Measurements from ENCODE around the gene ZFP92.
"Not testable (repeated sequence)": the region's sequence is repeated elsewhere in the genome, so short reads cannot be mapped to it uniquely, and the experiment has no call there.

Gene ZFP92

GRCh38 chrX:153411255-153411987 lies at the start of gene ZFP92:
ZFP92 (plus strand) TSS chrX:153411472; CDS start chrX:153418323, 6,851 bp downstream.
- no peak for DNase-seq

- no peak for DNase-seq
These were observed 49.4 kb upstream of the ZFP92 start for GRCh38 chrX:153361781-153362397.

GRCh38 chrX:153365670-153366069 lies 45.6 kb upstream of the ZFP92 start:
- DNase-seq = no peak

- no peak for DNase-seq
These were observed 45.2 kb upstream of the ZFP92 start for GRCh38 chrX:153366119-153366518.

- no peak for DNase-seq
These were observed 44.3 kb upstream of the ZFP92 start for GRCh38 chrX:153366878-153367538.

- no peak for DNase-seq
These were observed 40.8 kb upstream of the ZFP92 start for GRCh38 chrX:153370293-153371055.

- DNase-seq = no peak
These were observed 40.0 kb upstream of the ZFP92 start for GRCh38 chrX:153371256-153371655.

- DNase-seq = no peak
These were observed 38.3 kb upstream of the ZFP92 start for GRCh38 chrX:153372949-153373348.

GRCh38 chrX:153374426-153374825 lies 36.8 kb upstream of the ZFP92 start:
- no peak for DNase-seq

- DNase-seq = no peak
These were observed 35.7 kb upstream of the ZFP92 start for GRCh38 chrX:153375571-153375970.

- no peak for DNase-seq
These were observed 33.5 kb upstream of the ZFP92 start for GRCh38 chrX:153377727-153378126.

GRCh38 chrX:153378607-153379006 lies 32.7 kb upstream of the ZFP92 start:
- DNase-seq = no peak

GRCh38 chrX:153379508-153379907 lies 31.8 kb upstream of the ZFP92 start:
- no peak for DNase-seq

- no peak for DNase-seq
These were observed 31.2 kb upstream of the ZFP92 start for GRCh38 chrX:153379971-153380581.

GRCh38 chrX:153380691-153381090 lies 30.6 kb upstream of the ZFP92 start:
- DNase-seq = no peak

- DNase-seq = peak; percentile 68
These were observed 29.4 kb upstream of the ZFP92 start for GRCh38 chrX:153381684-153382532.

- DNase-seq = no peak
These were observed 28.4 kb upstream of the ZFP92 start for GRCh38 chrX:153382563-153383482.

- DNase-seq = no peak
These were observed 26.9 kb upstream of the ZFP92 start for GRCh38 chrX:153384390-153384789.

GRCh38 chrX:153384973-153385372 lies 26.3 kb upstream of the ZFP92 start:
- not testable (repeated sequence) for DNase-seq

GRCh38 chrX:153386097-153386496 lies 25.2 kb upstream of the ZFP92 start:
- no peak for DNase-seq

- DNase-seq = no peak
These were observed 23.9 kb upstream of the ZFP92 start for GRCh38 chrX:153387345-153387744.

All from fibroblast of skin of right quadriceps (primary cell).